Muscle layer of duodenum (tissue), 2 donors: Measurements from ENCODE around the gene PHOSPHO1.
"Not testable (repeated sequence)": the region's sequence is repeated elsewhere in the genome, so short reads cannot be mapped to it uniquely, and the experiment has no call there.

ENCODE experiments used
- H3K27ac ChIP-seq: one replicate; pipeline ENCODE4 v1.7.0; 2013; ENCODE audit warnings: mild to moderate bottlenecking, low read length
- H3K27me3 ChIP-seq: one replicate; pipeline ENCODE4 v1.7.0; 2013; ENCODE audit warnings: low read depth, mild to moderate bottlenecking, control low read depth, low read length
- H3K36me3 ChIP-seq, 2 donors: one replicate each; pipeline ENCODE4 v1.7.0; 2013; ENCODE audit warnings: low read length in 2 of 2, control low read depth in 1 of 2, mild to moderate bottlenecking in 1 of 2; ENCODE audit not compliant: insufficient read depth in 2 of 2, control insufficient read depth in 1 of 2
- H3K4me1 ChIP-seq, 2 donors: one replicate each; pipeline ENCODE4 v1.7.0; 2013; ENCODE audit warnings: low read length in 2 of 2, mild to moderate bottlenecking in 2 of 2, control low read depth in 1 of 2, moderate library complexity in 1 of 2; ENCODE audit not compliant: insufficient read depth in 2 of 2, control insufficient read depth in 1 of 2
- H3K4me3 ChIP-seq, 2 donors: one replicate each; pipeline ENCODE4 v1.7.0; 2013; ENCODE audit warnings: low read length in 2 of 2, low read depth in 1 of 2, mild to moderate bottlenecking in 1 of 2
- H3K9me3 ChIP-seq, 2 donors: one replicate each; pipeline ENCODE4 v1.7.0; 2013; ENCODE audit warnings: low read length in 2 of 2, control low read depth in 1 of 2, mild to moderate bottlenecking in 1 of 2; ENCODE audit not compliant: control insufficient read depth in 1 of 2
- donor health status: healthy.

Gene PHOSPHO1

DNA sequence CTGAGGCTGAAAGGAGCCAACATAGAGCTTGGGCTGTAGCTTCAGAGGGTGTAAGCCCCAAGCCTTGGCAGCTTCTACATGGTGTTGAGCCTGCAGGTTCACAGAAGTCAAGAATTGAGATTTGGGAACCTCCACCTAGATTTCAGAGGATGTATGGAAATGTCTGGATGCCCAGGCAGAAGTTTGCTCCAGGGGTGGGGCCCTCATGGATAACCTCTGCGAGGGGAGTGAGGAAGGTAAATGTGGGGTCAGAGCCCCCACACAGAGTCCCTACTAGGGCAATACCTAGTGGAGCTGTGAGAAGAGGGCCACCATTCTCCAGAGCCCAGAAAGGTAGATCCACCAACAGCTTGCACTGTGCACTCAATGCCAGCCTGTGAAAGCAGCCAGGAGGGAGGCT lies 45.2 kb downstream of the PHOSPHO1 start:
- H3K4me3 ChIP-seq, H3K27ac ChIP-seq, H3K4me1 ChIP-seq, H3K9me3 ChIP-seq, H3K27me3 ChIP-seq, H3K36me3 ChIP-seq: not testable (repeated sequence)

DNA sequence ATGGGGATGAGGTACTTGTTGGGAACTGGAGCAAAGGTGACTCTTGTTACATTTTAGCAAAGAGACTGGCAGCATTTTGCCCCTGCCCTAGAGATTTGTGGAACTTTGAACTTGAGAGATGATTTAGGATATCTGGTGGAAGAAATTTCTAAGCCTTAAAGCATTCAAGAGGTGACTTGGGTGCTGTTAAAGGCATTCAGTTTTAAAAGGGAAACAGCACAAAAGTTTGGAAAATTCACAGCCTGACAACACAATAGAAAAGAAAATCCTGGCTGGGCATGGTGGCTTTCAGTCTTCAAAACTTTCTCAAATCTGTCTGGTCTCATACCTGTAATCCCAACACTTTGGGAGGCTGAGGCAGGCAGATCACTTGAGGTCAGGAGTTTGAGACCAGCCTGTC lies 46.1 kb downstream of the PHOSPHO1 start:
- H3K36me3 ChIP-seq, H3K27me3 ChIP-seq, H3K9me3 ChIP-seq, H3K4me3 ChIP-seq, H3K4me1 ChIP-seq, H3K27ac ChIP-seq: not testable (repeated sequence)

DNA sequence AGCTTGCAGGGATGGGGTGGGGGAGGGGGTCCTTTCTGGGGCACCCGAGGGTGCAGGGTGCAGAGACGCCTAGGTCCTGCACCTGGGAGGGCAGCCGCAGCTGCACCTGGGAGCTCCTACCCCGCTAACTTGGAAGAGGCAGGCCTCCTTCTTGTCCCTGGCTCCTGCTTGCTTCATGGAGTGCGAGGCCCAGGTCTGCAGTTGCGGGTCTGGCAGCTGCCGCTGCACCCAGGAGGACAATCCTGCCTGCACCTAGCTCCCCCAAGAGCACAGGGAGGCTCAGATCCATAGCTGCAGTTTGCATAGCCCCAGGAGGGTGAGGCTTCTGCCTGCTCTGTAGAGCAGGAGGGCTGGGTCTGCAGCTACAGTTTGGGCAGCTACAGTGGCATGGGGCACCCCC lies 46.8 kb downstream of the PHOSPHO1 start:
- H3K4me3 ChIP-seq = no peak overlapping the region
- H3K4me1 ChIP-seq = no peaks in the 10 kb centered on the region
- no peaks in the 10 kb centered on the region for H3K36me3 ChIP-seq
- H3K9me3 ChIP-seq = no peaks in the 10 kb centered on the region
- no peaks in the 10 kb centered on the region for H3K27me3 ChIP-seq
- no peak overlapping the region for H3K27ac ChIP-seq

DNA sequence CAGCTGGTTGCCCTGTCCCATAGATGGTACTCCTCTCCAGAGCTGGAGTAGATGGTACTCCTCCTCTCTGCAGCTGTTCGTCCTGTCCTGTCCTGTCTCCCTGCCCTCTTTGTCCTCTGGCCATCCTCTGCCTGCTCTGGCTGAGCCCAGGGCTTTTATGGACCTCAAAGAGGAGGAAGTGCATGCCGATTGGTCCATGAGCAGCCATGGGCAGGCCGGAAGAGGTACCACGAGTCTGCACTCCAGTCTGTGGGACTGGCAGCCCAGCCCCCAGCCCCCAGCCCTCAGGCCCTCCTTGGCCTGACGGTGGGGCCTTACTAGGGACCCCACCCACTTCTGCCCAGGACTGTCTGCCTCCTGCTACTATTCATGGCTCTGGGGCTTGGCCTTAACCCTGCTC lies 47.2 kb downstream of the PHOSPHO1 start:
- no peaks in the 10 kb centered on the region for H3K9me3 ChIP-seq
- no peak overlapping the region for H3K4me3 ChIP-seq
- H3K27me3 ChIP-seq = no peaks in the 10 kb centered on the region
- H3K27ac ChIP-seq = no peak overlapping the region
- H3K4me1 ChIP-seq = no peaks in the 10 kb centered on the region
- no peaks in the 10 kb centered on the region for H3K36me3 ChIP-seq

DNA sequence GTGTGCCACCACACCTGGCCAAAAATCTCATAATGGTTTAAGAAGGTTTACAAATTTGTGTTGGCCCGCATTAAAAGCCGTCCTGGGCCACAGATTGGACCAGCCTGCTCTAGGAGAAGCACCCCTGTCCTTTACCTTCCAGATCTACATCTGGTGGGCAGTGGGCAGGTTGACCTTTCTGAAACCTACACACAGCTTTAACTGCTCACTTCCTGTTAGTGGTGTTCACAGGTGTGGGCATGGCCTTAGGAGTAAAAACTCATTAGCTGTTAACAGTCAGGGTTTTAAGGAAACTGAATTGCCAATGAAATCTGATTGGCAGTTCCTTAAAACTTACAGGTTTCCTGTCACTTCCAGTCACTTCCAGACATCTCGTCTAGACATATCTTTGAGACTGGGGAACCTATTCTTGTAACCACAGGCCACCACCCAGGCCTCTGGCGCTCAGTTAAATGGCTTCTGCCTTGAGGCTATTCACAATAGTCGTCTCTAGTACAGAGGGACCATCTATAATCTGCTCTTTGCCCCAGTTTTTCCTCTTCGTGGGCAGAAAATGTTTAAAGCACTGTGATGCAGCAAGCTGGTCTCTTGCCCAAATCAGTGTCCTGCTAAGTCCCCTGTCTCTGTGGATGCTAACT lies 49.5 kb downstream of the PHOSPHO1 start:
- Histone ChIP-seq H3K4me1 (no peaks in the 10 kb centered on the region), H3K36me3 (no peaks in the 10 kb centered on the region), H3K4me3 (no peak overlapping the region), H3K27me3 (no peaks in the 10 kb centered on the region), H3K9me3 (peaks cover 14 to 16% of the 10 kb centered on the region in 2 donors), H3K27ac (no peak overlapping the region)

GRCh38 chr17:49180303-49180702 lies 50.3 kb downstream of the PHOSPHO1 start:
- H3K27me3 ChIP-seq = no peaks in the 10 kb centered on the region
- peaks cover 18 to 24% of the 10 kb centered on the region in 2 donors for H3K9me3 ChIP-seq
- no peaks in the 10 kb centered on the region for H3K36me3 ChIP-seq
- no peak overlapping the region for H3K27ac ChIP-seq
- no peak overlapping the region for H3K4me3 ChIP-seq
- H3K4me1 ChIP-seq = no peaks in the 10 kb centered on the region

GRCh38 chr17:49175978-49176377 lies 54.6 kb downstream of the PHOSPHO1 start:
- not testable (repeated sequence) for H3K27ac ChIP-seq, H3K36me3 ChIP-seq, H3K27me3 ChIP-seq, H3K4me1 ChIP-seq
- H3K4me3 ChIP-seq = peak overlapping the region in 1 of 2 donors; percentile 19
- H3K9me3 ChIP-seq = peaks cover 18 to 32% of the 10 kb centered on the region in 2 donors
